SK-N-DZ (cell line): ENCODE measurements around the gene PSD4.

Source experiments
- DNase-seq: peaks from one replicate; pipeline ENCODE4 v3.0.0-alpha.2; 2015; ENCODE audit warnings: low spot score

PSD4 gene

DNA sequence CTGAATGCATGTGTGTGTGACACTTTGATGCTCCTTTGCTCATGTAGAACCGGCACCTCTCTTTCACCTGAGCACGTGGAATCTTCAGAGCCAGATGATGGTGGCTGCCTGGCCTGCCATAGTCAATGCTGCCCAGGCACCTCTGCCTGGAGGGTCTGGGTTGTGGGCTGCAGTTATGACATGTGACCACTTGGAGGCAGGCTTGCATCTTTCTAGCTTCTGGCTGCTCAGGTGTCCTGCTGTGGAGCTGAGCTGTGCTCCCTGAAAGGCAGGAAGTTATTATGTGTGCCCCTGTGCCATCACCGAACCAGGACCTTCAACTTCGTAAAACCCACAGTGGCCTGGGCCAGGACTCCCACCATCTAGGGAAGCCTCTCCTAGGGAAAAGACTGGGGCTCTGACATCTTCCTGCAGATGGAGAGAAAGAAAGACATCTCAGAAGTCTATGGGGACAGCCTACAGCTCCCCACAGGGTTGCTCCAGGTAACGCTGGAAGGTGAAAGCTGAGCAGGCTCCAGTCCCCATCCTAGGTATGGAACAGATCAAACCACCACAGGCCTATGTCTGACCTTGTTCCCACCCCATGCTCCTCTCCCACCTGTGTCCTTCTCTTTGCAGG, 30.2 kb downstream of the PSD4 start:
- DNase-seq = peak; percentile 39

DNA sequence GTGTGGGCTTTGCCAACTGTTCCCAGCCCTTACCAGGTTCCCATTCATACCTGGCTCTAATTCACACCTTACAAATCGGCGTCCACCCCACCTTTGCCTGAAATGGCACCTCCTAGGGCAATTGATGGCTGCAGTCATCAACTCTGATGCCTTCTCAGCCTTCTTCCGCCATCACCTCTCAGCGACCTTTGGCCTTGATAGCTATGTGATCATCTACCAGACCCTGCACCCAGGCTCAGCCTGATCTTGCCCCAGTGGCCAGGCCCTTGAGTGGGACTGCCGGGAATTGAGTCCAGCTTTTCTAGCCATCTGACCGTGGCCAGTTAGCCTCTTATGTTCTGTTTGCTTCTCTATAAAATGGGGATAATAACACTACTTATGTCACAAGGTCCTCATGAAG, 32.5 kb downstream of the PSD4 start:
- no peak for DNase-seq

DNA sequence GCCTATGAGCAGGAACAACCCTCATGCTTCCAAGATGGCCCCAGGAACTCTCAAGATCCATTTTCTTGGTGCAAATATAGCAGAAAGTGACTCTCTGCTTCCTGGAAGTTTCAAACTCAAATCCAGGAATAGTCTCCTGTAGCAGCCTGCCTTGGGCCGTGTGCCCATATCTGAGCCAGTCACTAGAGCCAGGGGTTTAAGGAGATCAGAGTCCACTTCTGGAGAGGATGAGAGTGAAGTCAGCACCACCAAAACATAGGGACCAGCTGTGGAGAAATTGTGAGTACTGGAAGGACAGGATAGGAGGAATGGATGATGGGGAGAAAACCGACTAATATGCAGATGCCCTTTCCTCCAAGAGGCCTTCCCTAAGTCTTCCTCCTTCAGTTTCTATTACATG, 33.2 kb downstream of the PSD4 start:
- no peak for DNase-seq

DNA sequence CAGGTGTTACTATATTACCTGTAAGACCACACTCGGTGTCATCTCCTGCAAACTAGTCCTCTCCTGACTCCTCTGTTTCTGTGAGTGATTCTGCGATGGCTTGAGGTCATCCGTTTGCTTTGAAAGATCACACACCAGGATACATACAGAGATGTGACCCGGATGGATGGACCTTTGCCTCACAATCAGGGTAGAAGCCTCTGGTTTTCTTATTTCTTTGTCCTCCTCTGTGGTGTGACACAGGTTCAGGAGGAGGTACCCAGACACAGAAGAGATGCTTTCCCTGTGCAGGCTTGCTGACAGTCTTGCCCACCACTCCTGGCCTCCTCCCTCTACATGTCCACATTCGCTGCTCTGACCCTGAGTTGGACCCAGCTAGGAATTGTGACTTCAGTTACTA, 34.6 kb downstream of the PSD4 start:
- no peak for DNase-seq

DNA sequence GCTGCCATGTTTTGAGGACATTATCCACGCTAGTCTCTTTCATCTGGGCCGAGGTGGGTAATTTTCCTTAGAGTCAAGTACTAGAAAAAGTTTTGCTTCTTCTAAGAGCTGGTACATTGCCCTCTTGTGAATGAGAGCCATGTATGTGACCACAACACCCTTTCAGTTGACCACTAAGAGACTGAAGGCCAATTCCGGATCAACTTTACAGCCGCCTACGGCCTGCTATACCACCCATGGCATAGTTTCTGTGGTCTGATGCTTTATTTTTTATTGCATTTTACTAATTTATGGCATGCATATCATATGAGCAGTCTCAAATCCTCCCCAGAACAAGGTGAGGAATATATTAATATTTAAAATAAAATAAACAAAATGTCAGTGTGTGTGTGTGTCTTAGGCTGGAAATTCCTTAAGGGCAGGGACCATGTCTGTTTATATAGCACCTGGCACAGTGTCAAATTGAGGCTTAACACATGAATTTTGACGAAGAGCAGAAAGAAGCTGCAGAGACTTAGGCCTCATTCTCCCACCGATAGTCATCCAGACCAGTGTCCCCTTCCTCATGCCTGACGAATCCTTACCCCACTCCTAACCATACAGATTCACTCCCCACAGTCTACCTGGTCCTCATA, 35.4 kb downstream of the PSD4 start:
- no peak for DNase-seq

DNA sequence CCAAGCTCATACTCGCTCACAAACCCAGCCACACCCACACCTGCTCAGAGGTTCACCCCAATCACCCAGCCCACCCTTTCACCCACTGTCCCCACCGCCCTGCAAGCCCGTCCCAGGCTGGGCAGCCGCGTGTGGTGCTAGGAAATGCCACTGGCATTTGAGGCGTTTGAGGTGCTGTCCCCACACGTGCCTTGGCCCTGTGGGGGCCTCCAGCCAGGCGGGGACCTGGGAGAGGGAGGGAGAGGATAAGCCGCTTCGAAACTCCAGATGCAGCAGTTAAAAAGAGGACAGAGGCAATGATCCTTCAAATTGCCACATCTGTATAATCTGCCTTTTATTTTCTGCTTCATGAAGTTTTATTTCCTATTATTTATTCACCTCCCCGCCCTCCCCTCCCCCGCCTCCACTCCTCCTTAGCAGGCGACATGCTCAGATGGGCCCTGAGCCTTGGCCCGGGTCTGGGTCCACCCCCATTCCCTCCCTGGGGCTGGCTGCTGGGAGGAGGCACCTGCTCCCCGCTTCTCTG, 35.9 kb downstream of the PSD4 start:
- DNase-seq = no peak

DNA sequence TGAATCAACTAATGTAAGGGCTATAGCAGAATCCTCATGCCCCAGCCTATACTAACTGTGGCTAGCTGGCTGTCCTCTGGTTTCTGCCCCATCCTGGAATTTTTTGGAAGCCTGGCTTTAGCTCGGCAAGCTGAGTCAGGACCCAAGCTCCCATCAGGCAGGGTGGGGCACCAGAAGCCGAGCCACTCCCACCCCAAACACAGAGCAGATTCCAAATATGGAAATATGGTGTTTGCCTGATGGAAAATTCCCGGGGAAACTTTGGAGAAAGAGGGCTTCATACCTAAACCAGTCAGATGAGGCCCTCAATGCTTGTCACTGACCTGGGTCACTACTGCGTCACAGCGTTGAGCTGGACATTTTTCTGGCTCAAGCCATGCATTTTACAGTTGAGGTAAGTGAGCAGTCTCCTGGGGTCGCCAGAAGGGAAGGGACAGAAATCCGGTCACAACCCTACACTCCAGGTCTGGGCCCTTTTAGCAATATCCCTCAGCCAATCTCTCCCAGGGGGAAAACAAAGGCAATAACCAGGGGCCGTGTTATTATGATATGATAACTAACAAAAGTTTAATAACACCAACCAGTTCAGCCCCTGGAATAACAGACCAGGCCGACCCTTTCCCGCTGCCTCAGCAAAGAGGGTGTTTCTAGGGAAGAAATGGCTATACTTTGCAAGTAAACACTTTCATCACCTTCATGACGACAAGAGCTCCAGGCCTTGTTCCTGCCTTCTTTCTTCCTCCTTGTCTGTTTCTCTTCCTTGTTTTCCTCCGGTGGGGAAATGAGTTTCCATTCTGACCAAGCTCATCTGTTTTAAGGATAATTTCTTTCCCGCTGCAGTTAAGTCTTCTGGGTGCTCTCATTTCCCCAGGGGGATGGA, 37.7 kb downstream of the PSD4 start:
- no peak for DNase-seq

DNA sequence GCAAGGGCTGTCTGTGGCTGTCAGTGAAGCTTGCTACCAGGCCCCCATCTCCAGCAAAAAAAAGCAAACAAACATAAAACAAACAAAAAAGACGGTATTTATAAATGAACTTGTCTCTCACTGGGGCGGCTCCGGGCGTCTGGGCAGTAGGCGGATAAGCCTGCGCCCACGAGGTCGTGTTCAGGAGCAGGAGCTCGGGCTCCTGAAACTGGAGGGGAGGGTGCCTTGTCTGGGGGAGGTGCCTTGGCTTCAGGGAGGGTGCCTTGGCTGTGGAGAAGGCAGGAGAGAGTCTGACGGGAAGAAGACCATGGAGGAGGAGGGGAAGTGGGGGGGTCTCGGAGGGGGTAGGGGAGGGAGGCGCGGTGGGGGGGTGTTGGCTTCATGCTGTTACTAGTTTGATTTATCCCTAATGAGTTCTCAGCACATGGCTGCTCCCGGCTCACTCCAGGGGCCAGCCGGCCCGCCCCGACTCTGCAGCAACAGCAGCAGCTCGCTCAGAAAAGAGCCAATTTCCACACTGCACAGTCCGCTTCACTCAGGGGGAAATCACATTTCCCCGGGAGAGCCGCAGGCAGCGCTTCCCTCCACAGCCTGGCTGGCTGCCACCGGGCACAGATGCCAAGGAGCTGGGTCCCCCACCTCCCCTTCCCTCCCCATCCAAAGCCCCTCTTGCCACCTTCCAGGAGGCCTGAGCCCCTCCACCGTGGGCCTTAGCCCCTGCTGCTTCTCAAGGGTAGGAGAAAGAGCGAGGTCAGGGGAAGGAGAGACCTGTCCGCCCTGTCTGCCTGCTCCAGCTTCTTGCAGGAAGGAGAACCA, 38.7 kb downstream of the PSD4 start:
- DNase-seq = no peak

DNA sequence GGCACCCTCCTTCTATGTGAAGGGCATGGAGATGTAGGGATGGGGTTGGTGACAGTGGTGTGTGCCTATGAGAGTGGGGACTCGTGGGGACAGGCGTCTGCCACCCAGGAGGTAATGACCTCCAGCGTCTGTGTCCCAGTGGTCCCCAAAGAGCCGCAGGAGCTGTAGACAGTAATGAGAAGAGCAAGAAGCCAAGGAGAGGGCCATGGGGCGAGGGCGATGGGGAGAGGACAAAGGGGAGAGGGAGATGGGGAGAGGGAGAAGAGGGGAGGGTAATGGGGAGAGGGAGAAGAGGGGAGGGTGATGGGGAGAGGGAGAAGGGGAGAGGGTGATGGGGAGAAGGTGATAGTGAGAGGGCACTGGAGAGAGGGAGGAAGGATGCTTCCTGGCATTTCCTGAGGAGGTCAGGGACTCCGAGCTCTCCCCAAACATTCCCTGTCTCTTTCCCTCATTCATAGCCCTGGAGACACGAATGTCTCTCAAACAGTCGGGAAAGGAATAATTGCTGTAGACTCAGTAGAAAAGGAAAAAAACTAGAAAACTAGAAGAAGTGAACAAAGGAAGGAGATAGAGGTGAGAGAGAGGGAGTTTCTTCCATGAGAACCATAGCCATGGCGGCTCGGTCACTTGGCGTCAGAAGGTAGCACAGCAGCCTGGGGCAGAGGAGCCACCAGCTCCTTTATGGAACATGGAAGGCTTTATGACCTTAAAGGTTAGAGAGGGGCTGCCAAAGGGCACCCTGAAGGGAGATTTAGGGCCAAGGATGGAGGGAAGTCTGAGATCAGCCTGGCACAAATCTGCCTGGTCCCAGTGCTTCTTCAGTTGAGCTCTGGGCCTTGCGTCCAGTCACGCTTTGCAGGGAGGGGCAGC, 39.5 kb downstream of the PSD4 start:
- no peak for DNase-seq

DNA sequence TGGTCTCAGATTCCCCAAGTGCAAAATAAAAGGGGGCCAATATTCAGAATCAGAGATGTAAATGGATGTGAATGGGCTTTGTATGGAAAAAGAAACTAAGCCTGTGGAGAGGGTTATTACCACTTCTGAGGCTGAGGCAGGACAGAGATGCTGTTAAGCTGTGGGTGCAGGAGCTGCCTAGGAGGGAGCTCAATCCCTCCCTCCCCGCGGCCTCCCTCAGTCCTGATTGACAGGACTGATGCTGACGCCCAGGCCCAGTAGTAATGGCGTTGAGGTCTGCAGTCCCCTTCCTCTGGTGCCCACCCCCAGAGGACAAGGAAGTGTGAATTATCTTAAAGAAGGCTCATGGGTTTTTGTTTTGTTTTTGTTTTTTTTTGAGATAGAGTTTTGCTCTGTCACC, 40.4 kb downstream of the PSD4 start:
- no peak for DNase-seq

DNA sequence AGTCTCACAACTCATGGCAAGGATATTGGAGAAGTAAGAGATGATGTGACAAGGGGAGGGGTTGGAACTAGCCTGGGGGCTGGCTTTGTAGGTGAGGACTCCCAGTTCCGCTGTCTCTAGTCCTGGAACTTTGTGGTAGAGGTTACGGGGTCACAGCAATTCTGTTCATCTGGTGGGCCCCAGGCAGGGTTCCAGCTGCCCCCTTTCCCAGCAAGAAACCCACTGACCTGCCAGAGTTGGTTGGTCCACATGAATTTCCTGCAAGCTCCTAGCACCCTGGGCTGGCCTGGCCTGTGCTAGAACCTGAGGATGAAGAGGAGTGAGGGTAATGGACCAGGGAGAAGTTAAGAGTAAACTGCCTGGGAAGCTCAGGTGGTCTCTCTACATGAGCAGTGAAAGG, 41.3 kb downstream of the PSD4 start:
- no peak for DNase-seq

DNA sequence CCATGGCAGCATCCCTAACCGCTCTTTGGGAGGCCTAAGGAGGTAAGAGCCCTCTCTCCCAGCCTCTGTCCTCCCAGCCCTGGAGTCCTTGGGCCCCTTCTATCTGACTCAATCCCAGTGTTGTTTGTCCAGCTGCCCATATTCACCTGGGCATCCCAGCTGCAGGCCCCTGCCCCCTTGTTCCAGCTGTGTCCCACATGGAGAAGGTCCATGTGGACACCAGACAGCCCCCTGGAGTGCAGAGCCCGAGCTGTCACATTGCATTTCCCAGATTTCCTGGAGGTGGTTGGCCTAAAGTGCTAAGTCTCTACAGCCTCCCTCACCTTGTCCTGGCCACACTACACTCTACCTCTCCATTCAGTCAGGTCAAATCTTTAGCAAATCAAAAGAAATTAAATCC, 42.5 kb downstream of the PSD4 start:
- no peak for DNase-seq

DNA sequence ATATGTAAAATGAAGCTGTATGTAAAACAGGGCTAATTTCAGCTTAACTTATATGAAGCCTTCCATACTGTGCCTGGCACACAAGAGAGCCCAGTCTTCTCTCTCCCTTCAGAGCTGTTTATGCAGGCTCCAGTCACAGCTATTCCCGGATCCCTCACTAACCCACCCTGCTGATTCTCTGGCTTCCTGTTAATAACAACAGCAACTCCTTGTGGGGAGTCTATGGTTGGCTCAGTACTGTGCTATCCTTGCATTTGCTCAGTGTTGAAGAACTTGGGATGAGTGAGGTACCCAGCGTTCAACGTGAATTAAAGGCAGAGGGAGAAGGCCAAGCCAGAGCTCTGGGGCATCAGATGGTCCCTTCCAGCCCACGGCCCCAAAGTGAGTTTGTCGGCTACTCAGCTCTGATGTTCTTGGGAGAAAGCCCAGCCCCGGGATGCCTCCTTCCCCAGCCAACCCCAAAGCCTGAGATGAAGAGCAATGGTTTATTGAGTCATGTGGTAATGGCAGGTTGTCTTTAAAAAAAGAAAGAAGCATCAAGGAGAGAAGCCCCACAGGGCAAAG, 43.2 kb downstream of the PSD4 start:
- no peak for DNase-seq

DNA sequence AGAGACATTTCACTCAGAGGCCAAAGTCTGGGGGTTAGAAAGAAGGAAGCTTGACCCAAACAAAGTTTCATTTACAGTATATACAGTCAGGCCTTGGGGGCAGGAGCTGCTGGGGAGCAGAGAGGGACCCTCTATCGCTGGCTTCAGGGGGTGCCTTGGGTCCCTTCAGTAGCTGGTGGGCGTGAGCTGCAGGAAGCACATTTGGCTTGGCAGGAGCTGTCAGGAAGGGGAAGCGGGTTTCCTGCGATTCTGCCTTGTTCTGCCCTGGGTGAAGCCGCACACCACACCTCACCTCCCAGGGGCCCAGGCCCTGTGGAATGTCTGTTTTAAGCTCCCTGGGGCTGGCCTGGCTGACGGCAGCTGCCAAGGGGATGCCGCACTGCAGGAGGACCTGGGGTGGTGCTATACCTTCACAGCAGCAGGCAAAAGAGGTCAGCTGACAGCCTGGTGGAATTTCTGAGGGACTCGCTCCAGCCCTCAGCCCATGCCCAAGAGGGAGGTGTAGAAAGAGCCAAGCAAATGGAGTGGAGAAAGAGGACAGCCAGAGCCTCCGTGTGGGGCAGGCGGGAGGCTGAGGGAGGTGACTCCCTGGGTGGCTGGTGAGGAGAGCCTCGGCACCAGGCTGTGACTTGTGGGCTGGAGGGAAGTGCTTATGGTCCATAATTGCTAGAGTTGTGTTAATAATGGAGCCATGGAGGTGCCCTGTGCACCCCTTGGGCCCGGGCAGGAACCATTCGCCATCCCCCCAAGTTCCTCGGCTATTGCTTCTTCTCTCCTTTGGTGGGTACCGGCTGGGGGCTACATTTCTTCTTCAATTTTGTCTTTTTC, 43.9 kb downstream of the PSD4 start:
- no peak for DNase-seq

DNA sequence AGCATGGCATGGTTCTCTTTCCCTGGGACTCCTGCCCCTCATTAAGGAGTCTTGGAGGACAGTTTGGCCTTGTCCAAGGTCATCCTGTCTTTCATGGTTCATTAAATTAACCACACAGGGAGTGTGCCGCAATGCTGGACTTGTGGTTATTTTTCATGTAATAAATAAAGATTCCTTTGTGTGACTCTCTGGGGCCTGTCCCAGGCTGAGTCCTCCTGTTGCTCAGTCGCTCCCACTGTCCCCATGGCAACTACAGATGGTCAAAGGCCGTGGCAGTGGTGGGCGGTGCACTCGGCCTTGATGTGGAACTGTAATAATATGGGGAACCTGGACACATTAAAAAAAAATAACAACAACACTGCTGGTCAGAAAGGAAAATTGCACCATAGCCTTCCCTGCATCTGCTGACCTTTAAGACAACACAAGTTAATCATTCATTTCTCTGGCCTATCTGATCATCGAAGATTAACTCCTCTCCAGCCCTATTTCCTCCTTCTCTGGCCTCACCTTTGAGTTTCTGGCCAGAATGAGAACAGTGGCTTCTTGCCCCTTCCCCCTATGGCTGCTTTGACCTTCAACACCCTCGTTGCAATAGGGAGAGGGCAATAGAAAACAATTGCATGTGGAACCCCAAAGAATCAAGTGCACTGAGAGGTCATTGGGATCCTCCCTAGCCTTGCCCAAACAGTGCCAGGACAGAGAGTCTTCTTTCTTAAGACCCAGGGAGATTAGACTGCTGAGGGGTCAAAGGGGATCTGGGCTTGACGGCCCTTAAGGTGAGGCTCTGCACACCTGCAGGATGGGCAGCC, 44.7 kb downstream of the PSD4 start:
- no peak for DNase-seq

DNA sequence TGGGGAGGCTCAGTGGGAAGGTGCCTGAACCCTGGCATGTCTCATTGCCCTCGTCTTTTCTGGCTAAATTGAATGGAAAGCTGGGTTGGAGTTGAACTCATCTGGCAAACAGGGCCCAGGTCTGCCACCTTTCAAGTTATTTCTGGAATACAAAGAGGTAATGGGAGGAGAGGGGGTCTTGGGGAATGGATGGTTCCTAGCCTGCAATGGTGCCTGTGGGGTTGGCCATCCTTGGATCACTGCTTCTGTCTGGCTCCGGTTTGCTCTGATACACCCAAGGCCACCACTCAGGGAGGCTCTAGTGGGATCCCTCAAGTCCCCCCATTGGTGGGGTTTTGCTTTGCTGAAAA, 45.3 kb downstream of the PSD4 start:
- DNase-seq = no peak

DNA sequence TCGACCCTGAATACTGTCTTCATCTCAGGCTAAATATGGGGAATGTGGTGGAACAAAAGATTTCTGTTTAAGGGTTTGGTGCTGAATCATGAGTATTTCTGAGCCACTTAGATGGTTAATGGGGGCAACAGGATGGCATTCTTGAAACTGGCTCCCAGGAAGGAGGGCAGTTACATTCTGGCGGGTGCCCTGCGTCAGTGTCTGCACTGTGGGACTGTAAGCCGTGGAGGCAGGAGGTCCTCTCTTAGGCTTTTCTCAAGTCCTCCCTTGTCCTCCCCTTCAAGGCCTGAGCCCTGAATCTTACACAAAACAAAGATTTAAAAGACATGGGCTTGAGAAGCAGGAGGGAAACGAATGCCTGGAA, 45.7 kb downstream of the PSD4 start:
- no peak for DNase-seq

DNA sequence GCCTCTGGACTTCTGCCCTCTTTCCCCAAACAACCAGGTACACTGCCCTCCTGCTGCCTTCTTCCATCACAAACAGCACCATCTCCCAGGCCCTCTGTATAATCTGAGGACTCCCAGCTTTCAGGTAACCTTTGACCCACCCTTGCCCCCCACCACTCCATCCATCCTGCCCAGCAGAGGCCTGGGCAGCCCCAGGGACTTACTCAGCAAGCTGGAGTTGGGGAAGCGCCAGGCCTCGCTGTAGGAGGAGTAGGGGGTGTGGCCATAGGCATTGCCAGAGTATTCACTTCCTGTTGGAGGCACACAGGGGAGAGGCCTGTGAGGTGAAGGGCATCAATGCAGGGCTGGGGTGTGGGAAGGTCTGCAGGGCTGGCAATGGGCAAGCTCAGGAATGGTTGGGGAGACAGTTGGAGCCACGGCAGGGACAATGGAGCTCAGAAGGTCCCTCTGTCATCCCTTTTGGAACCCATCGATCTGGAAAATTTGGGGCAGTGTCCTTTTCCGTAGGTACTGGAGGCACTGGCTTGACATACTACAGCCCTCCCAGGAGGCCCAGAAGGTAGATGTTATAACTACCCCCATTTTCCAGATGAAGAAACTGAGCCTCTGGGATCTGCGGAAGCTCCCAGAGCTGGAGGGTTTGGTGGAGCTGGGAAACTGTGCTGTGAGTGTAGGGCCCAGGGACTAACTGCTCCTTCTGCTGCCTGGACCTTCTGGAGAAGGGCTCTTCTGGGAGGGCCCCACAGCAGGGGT, 46.3 kb downstream of the PSD4 start:
- DNase-seq = no peak
